GM18870 (cell line): ENCODE data around the gene NR2E1.

ENCODE experiments used
- ATAC-seq: cut with Tn5 transposase; IDR thresholded peaks from one replicate; pipeline ENCODE4 v1.9.1; 2021; ENCODE audit warnings: moderate library complexity; ENCODE audit not compliant: unreplicated experiment

Gene NR2E1

DNA sequence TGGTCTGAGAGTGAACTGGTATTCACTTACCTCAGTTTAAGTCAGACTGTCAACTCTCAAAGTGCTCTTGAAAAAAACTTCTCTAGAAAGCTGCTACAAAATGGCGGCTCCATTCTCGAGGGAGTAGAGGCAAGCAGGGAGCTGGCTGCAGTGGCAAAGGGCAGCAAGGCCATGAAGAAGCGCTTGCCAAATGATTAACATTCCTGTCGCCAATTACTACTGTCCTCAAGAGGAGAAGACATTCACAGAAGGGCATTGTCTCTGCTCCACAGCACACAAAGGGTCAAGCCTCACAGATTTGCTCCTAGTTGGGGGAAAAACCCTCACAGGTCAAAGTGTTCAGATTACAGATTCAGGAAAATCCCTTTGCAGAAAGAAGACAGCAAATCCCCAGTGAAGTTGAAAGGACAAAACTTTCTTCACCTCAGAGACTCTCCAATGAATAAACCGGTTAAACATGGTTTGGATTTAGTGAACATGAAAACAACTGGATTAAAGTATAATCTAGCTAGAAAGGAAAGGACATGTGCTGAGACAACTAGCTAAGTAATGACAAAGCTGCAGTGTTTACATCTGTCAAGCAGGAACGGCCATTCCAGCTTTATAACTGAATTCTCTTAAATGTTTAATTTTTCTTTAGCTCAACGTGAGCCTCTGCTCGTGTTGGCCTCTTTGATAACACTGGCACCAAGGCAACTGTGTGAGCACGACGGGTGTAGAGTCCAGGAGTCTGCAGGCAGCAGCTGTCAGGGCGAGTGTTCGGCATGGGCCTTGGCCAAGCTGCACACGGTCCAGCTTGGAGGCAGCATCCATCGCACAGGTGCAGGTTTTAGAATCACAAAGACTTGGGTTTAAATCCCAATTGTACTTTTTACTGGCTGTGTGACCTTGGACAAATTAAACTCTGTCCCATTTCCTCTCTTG lies 37.6 kb downstream of the NR2E1 start:
- ATAC-seq, result no peak

DNA sequence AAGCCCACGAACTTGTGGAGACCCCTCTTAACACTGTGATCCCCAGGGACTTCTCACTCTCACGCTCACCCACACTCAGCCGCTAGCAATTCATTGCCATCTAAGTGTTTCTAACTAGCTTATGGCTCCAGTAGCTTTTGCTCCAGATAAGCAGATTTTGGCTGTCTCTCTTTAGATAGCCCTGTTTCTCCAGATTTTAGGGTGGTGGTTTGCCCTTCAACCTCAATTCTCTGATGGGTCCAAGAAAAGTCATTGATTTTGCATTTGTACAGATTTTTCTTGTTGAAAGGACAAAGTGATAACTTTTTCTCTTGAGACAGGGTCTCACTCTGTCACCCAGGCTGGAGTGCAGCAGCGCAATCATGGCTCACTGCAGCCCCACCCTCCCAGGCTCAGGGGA lies 41.2 kb downstream of the NR2E1 start:
- no peak for ATAC-seq

DNA sequence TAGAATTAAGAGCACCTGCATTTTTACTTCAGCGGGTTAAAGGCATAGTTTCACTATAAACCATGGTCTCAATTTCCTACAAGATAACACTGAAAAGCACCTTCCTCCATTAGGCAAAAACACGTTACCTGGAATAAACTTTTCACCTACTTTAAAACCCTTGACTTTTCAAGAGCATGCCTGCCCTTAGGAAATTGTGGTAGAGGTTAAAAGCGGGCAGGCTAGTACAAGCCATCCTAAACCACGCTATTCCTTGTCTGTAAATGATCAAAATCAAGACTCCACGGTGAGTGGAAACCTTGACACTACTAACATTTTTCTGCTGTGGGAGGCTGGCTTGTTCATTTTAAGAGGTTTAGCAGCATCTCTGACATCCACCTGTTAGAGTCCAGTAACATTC lies 43.9 kb downstream of the NR2E1 start:
- ATAC-seq, result no peak

DNA sequence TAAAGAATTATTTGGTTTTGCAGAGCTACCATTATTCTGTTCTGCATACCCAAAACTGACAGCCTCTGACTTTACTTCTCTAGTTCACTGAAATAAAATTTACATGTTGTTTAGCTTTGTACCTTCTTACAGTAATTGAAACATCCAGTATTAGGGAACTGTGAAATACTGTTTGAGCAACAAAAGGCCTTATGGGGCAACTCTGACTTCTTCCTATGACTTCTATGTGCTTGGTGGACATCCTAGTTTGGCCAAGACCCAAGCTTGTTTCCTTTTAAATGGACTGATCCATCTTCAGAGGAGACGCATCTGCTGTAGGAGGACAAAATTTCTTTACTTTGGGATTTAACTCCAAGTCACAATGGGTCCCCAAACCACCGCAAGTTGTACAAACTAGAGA lies 44.7 kb downstream of the NR2E1 start:
- ATAC-seq, result no peak

DNA sequence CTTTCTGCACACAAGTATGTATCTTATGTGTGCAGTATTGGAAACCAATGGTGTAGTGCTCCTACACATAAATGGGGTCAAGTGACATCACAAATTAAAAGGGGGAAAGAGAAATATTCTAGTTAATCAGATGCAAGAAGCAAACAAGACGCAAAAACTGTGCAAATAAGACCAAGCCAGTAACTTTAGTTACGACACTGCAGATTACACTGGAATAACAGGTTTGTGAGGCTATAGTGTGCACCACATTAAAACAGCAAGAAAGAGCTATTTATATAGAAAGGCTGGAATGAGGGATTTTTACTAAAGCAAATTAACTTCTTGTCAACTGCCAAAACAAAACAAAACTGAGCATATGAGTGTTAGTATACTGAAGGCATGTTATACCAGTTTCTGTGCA lies 45.8 kb downstream of the NR2E1 start:
- ATAC-seq, result no peak

DNA sequence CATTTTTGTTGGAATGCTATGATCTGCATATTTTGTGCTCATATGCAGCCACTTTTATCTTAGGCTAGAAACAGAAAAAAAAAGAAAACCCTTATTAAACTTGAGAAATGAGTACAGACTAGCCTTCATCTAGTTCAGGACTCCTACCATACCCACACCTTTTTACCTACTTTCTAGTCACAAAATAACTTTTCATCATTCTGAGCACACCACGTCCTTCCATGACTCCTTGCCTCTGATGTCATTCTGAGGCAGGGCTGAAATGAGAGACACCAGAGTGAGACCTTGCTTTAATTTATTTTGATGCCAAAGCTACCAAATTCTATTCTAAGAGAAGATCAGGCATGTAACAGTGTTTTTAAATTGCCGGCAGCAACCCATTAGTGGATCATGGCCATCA lies 56.2 kb downstream of the NR2E1 start:
- no peak for ATAC-seq

DNA sequence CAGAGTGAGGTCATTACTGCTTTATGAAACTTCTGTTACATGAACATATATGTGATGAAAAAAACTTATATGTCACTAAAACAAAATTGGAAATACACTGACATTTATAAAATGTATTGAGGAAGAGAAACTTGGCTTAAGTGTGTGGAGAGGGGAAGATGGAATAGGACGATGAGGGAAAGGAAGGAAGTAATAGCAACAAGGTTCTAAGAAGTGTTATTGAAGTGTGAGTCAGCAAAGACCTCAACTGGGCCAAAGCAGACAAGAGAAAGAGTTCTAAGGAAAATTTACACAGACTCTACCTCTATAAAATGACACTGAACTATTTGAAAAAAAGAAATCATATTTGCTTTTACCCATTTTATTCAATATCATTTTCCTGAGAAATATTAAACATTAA lies 56.7 kb downstream of the NR2E1 start:
- ATAC-seq, result no peak

DNA sequence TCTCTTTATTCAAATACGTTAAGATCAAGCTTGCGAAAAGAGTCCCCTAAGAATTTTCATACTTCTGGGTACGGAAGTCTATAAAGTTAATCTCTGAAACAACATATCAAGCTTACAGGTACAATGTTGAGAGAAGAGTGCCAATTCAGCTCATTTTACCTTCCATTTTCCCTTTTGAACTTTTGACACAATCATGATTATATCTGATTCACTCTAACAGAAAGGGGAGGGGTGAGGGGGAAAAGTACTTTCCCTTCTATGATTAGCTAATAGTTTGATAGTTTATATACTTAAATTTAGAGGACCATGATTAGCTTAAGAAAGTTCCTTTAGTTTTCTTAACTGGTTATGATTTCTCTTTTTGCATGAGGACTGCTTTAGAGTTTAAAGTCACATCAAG lies 61.5 kb downstream of the NR2E1 start:
- no peak for ATAC-seq

DNA sequence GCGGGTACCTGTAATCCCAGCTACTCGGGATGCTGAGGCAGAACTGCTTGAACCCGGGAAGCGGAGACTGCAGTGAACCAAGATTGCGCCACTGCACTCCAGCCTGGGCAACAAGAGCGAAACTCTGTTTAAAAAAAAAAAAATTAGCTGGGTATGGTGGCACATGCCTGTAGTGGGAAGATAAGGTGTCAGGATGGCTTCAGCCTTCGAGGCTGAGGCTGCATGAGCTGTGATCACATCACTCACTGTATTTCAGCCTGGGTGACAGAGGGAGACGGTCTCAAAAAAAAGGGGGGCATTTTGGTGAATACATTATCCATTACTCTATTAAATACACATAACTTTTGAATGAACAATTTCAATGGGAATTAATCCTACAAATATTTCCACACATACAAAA lies 62.6 kb downstream of the NR2E1 start:
- ATAC-seq, result no peak

DNA sequence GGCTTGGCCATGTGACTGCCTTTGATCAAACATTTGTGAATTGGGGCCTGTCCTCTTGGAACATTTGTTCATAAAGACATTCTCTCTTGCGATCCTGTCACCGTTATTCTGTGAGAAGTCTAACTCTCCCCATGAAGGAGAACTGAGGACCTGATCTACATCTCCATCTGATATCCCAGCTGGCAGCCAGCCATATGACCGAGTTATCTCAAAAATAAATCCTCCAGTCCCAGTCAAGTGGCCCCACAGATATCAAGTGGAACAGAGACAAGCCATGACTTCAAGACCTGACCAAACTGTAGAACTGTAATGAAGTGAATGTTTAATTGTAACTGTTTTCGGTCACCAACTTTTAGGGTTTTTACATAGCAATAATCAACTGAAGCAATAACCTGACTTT lies 69.3 kb downstream of the NR2E1 start:
- no peak for ATAC-seq

DNA sequence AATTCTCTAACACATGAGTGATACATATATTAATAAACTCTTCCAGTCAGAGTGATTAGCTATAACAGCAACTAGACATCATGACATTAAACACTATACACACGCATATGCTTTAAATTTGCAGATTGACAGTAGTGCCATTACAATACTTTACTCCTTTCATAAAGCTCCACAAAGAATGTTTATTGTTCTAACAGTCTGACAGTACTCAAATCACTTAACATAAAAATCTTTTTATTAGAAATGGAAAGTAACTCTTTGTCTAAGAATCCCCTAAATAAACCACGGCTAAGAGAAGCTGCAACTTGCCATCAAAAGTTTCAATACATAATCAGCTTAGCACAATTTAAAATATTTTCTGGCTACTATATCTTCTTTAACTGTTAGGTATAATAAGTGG lies 71.0 kb downstream of the NR2E1 start:
- ATAC-seq, result no peak

DNA sequence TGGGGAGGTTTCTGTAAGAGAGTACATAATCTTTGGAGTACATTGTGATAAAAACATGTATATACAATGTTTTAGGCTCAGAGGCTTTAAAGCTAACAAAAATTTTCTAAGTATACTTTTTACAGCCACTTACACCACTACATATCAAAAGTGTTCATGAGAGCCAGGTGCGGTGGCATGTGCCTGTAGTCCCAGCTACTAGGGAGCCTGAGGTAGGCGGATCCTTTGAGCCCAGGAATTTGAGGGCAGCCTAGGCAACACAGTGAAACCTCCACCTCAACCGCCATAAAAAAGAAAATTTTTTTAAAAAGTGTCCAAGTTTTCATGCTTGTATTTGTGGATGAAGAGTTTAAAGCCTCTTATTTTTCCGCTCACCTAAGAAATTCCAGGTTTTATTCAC lies 72.5 kb downstream of the NR2E1 start:
- ATAC-seq, result no peak
